ENCODE results near the gene CC2D1A.
"Not testable (repeated sequence)": the region's sequence is repeated elsewhere in the genome, so short reads cannot be mapped to it uniquely, and the experiment has no call there.

The CC2D1A gene

DNA sequence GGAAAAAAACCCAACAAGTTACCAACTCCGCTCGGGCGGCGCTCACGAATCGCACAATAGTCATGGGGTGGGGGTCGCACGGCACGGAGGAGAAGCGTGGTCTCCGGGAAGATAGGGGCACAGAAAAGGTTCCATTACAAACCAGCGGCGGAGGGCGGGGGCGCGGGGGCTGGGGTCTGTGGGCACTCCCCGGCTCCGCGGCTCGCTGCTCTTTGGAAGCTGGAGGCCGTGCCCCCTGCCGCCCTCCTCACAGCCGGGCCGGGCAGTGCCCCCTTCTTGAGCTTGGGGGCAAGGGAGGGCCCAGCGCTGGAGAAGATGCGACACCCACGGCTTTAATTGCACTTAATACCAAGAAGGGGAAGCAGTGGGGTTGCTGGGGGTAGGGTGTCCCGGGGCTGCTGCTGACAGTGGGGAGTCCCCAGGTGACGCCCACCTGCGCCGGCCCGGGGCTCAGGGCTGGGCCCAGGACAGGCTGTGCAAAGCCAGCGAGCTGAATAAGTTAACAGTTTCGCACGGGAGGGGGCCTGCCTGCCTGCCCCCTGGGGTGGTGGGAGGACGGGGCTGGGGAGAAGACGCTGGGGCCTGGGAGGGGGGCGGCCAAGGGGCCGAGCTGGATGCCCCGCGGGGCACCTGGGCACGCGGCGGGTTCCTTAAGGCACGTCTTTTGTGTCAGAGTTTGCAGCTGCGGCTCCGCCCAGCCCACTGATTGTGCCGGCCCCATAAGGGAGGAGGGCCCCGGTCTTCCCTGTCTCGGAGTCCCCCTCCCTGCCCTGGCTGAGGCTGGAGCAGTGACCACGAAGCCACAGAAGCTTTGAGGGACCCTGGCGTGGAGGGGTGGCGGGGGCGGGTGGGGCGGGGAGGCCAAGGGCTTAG, 56.1 kb downstream of the CC2D1A start:
- DNase-seq (ENCODE audit: low read depth in 2 of 2): no peak

- no peak for DNase-seq (ENCODE audit: low read depth in 2 of 2)
Measured at GRCh38 chr19:13962699-13963602, 57.0 kb downstream of the CC2D1A start.

DNA sequence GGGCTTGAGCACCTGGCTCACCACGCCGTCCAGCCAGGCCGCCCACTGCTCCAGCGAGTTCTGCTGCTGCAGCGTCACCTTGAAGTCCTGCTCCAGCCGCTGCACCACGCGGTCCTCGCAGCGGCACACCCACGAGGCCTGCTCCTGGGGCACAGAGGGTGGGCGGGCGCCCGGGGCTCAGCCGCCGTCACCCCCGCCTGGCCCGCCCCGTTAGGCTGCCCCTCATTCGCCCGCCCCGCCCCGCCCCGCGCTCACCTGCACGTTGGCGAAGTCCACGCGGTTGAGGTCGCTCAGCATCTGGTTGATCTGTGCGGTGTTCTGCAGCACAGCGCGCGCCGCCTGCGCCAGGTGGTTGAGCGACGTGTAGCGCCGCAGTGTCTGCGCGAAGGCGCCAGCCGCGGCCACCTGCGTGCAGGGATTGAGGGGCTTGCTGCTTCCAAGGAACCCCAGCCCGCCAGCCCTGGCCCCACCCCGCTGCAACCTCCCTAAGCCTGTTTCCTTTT, 57.7 kb downstream of the CC2D1A start:
- DNase-seq (ENCODE audit: low read depth in 2 of 2): no peak

DNA sequence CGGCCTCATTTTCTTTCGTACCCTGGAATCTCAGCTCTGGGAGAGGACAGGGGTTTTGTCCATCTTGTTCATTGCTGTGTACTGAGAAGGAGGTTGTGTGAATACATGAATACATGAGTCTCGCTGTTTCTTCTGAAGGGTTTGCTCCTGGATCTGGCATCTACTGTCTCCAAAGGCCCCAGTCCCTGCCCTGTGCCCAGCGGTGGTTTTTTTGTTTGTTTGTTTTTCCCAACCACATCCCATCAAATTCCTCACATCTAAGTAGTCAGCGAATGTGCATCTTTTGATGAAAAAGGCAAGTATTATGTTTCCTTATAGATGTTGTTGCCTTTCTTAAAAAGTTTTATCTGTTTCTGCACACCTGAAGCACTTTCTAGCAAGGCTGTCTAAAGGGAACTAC, 58.8 kb downstream of the CC2D1A start:
- DNase-seq (ENCODE audit: low read depth in 2 of 2): no peak

DNA sequence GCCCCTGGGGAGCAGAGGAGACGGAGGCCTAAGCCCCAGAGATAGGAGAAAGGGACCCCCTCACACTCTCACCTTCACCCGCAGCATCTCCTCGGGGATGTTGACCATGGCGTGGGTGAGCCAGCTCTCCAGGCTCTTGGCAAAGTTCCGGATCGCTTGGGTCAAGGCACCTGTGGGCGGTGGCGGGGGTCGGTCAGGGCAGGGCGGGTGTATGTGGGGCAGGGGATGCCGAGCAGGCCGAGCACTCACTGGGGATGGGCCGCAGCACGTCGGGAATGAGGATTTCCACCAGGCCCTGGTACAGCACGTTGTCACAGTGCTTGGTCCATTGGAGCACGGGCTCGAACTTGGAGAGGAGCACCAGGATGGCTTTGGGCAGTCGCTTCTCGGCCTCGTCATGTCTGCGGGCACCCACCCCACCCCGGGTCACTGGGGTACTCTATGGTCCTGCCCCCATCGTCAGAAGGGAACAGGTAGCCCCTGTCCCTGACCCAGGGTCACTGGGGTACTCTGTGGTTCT, 59.4 kb downstream of the CC2D1A start:
- no peak for DNase-seq (ENCODE audit: low read depth in 2 of 2)

DNA sequence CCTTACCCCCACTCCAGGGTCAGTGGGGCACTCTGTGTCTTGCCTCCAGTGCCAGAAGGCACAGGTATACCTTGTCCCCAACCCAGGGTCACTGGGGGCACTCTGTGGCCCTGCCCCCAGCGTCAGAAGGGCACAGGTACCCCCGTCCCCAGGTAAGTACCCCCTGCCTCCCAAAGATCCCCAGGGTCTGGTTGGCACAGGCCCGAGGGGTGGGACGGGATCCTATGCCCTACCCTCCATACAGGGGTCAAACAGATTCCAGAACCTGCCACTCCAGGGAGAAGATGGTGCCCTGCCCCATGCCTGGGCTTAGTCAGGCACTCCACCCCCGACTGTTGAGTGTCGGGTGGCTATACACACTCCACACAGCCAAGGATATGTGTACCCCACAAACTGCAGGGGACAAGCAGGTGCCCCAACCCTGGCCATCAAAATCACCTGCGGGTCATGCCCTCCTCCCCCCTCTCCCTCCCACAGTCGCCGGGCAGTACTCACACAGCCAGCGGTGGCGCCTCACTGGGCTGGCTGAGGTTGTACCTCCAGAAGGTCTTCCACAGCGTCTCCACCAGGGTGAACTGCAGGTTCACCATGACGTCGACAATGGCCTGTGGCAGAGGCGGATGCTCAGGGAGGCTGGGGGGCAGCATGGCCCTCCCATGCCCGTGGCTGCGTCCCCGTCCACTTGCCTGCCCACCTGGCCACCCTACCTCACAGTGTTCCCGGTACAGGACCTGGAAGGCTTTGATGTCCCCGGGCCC, 60.1 kb downstream of the CC2D1A start:
- DNase-seq (ENCODE audit: low read depth in 2 of 2): no peak

GRCh38 chr19:13966684-13967128, 60.7 kb downstream of the CC2D1A start:
- no peak for DNase-seq (ENCODE audit: low read depth in 2 of 2)

DNA sequence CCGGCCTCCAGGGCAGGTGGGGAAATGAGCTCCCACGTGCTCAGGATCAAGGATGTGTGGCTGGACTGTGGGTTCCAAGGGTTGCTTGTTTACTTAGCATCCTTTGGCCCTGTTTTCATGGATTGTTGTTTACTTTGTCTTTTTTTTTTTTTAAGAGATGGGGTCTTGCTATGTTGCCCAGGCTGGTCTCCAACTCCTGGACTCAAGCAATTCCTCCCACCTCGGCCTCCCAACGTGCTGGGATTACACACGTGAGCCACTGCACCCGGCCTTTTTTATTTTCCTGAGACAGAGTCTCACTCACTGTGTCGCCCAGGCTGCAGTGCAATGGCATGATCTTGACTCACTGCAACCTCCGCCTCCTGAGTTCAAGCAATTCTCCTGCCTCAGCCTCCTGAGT, 61.2 kb downstream of the CC2D1A start:
- not testable (repeated sequence) for DNase-seq (ENCODE audit: low read depth in 2 of 2)

DNA sequence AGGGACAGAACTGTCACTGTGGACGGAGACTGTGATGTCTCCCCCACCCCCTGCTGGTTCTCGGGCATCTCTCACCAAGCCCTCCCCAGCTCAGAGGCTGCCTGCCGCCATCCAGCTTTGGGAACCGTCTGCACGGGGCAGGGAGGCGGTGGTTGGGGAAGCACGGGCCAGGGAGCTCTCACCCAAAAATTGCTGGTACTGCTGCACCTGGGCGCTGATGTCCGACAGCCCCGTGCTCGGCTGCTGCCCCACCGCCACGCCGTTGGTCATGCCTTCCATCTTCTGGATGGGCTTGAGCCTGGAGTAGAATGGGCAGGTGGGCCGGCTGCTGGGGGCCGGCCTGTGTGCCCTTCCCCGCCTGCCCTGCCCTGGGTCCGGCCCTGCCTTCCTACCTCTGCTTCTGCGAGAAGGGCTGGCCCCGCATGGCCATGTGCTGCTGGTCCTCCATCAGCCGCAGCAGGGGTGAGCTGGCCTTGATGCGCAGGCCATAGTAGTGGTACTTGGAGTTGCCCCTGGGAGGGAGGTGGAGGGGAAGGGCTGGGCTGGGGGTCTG, 62.5 kb downstream of the CC2D1A start:
- no peak for DNase-seq (ENCODE audit: low read depth in 2 of 2)

DNA sequence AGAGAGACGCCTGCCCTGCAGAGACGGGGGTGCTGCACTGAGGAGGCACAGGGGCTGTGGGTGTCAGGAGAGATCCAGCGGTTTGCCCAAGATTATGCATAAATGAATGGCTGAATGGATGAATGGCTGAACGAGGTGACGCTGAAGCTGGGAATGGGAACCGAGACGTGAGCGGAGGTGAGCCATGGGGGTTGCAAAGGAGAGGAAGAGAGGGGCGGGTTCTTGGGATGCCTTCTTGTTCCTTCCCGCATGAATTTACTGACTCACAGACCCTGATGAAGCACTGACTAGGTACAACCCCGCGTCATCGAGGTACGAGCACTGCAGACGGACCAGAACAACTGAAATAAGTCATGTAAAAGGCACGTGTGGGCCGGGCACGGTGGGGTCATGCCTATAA, 63.0 kb downstream of the CC2D1A start:
- no peak for DNase-seq (ENCODE audit: low read depth in 2 of 2)

DNA sequence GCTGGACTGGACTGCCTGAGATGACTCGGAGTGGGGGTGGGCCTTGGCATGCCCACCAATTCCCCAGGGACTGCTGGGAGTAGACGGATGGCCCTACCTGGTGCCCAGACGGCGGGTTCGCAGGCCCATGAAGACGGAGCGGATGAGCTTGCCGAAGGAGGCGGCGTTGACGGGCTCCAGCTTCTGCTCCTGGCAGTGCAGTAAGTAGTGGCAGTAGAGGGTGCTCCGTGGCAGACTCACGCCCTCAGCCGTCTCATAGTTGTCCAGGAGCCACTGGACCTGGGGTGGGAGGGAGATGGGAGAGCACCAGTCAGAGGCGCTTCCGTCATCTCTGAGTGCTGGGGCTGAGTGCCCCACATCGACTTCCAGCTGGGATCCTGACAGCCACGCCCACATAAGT, 63.9 kb downstream of the CC2D1A start:
- DNase-seq (ENCODE audit: low read depth in 2 of 2): no peak

DNA sequence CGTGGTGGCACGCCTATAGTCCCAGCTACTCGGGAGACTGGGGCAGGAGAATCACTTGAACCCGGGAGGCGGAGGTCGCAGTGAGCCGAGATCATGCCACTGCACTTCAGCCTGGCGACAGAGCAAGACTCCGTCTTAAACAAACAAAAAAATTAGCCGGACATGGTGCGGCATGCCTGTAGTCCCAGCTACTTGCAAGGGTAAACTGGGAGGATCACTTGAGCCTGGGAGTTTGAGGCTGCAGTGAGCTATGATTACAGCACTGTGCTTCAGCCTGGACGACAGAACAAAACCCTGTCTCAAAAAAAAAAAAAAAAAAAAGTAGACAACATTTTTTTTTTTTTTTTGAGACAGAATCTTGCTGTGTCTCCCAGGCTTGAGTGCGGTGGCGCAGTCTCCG, 65.9 kb downstream of the CC2D1A start:
- DNase-seq (ENCODE audit: low read depth in 2 of 2): not testable (repeated sequence)

DNA sequence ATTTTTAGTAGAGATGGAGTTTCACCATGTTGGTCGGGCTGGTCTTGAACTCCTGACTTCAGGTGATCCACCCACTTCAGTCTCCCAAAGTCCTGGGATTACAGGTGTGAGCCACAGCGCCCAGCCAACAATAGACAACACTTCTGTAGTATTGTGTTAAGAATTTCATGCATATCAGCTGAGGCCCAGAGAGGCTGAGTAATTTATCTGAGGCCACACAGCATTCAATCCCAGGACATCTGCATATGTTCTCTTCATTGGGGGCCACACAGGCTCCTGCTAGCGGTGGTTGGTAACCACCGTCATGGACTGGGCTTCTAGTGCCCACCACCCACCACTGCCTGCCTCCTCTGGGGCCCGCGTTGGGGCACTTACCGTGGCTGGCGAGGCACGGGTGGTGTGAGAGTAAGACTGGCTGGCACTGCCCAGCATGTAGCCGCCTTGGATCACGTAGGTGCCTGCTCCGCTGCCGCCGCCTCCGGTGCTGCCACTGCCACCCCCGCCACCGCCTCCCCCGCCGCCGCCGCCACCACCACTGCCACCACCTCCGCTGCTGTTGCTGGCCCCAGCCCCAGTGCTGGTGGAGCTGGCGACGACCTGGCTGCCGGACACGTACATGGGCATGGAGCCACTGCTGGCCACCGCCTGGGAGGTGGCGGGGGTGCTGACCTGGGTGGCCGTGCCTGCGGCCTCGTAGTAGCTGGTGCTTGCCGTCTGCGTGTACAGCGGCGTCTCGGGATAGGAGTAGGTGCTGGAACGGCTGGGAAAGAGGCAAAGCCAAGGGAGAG, 66.6 kb downstream of the CC2D1A start:
- no peak for DNase-seq (ENCODE audit: low read depth in 2 of 2)

DNA sequence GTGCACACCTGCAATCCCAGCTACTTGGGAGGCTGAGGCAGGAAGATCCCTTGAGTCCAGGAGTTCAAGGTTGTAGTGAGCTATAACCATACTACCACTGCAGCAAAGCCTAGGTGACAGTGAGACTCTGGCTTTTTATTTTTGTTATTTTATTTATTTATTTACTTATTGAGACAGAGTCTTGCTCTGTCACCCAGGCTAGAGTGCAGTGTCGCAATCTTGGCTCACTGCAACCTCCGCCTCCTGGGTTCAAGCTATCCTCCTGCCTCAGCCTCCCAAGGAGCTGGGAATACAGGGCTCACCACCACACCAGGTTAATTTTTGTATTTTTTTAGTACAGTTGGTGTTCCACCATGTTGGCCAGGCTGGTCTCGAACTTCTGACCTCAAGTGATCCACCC, 67.5 kb downstream of the CC2D1A start:
- DNase-seq (ENCODE audit: low read depth in 2 of 2): not testable (repeated sequence)

GRCh38 chr19:13974073-13974472, 68.1 kb downstream of the CC2D1A start:
- DNase-seq (ENCODE audit: low read depth in 2 of 2): no peak

DNA sequence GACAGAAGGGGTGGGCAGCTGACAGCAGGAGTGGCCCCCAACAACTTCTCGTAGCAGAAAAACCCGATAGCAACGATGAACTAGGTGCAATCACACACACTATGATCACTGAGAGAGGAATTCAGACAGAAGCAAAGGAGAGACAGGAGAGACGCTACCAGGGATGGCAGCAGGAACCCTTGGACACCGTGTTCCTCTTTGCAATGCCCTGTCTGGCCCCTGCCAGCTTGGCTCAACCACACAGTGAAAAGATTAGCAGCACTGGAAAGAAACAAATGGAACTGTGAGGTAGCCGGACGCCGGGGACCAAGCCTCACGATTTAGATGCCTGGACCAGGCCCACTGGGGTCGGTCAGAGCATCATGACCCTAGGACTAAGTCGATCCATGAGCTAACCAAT, 69.9 kb downstream of the CC2D1A start:
- DNase-seq (ENCODE audit: low read depth in 2 of 2): no peak

- no peak for DNase-seq (ENCODE audit: low read depth in 2 of 2)
Measured at GRCh38 chr19:13976446-13976845, 70.4 kb downstream of the CC2D1A start.

- DNase-seq (ENCODE audit: low read depth in 2 of 2): no peak
Measured at GRCh38 chr19:13977803-13978202, 71.8 kb downstream of the CC2D1A start.

DNA sequence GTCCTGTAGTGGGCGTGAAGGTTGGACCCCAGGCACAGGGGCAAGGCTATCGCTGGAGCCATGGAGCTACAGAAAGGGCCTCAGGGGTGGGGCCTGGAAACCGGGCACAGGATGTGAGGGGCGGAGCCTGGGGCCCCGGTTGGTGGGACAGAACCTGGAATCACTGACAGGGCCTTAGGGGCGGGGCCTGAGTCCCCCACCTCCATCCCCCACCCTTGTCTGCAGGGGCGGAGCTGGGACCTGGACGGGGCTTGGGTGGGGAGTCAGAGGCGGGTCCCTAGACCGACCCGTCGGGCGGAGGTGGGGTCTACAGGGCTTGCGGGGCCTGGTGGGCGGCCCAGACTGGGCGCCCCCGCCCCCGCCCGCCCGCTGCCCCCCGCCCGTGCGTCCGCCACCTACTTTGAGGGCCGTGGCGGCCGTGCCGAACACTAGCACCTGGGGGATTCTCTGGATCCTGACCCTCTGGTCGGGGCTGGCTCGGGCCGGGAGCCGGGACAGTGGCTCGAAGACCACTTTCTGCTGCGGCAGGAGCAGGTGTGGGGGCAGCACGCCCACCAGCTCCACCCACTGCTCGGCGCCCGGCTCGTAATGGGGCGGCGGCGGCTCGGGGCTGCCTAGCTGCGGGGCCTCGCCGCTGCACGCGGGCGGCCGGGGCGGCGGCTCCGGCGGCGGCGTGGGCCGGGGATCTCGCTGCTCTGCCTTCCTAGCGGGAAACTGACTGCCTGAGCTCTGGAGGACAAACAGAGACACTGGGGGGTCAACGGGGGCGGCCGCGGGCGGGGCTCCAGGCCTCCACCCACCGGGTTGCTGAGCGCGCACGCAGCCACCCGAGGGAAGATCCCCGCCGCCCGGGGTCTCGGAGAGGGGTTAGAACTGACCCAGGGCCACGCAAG, 72.6 kb downstream of the CC2D1A start:
- no peak for DNase-seq (ENCODE audit: low read depth in 2 of 2)

All from stimulated activated CD8-positive, alpha-beta memory T cell treated with anti-CD3 and anti-CD28 coated beads, Interleukin-2, amount 100 ng/mL, for 1 hour (primary cell).